Panc1 (cell line): ENCODE data around the gene HTR2B.

Source experiments
- SIN3A ChIP-seq: IDR thresholded peaks from 2 replicates; pipeline ENCODE4 v1.6.1; 2012; ENCODE audit warnings: low read depth, mild to moderate bottlenecking, low read length, moderate library complexity, borderline replicate concordance; ENCODE audit not compliant: insufficient read depth
- TF ChIP-seq, protein P1 (sequence below): fragments of 450-650 bp; IDR thresholded peaks from 2 replicates; pipeline ENCODE4 v1.5.1; 2017; ENCODE audit warnings: mild to moderate bottlenecking

- TF ChIP-seq, protein P1, sequence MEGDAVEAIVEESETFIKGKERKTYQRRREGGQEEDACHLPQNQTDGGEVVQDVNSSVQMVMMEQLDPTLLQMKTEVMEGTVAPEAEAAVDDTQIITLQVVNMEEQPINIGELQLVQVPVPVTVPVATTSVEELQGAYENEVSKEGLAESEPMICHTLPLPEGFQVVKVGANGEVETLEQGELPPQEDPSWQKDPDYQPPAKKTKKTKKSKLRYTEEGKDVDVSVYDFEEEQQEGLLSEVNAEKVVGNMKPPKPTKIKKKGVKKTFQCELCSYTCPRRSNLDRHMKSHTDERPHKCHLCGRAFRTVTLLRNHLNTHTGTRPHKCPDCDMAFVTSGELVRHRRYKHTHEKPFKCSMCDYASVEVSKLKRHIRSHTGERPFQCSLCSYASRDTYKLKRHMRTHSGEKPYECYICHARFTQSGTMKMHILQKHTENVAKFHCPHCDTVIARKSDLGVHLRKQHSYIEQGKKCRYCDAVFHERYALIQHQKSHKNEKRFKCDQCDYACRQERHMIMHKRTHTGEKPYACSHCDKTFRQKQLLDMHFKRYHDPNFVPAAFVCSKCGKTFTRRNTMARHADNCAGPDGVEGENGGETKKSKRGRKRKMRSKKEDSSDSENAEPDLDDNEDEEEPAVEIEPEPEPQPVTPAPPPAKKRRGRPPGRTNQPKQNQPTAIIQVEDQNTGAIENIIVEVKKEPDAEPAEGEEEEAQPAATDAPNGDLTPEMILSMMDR = no peak
- TF ChIP-seq SIN3A = no peak
These were observed 62.1 kb downstream of the HTR2B start for GRCh38 chr2:231062776-231063175.
